H1 (cell line): Measurements from ENCODE around the gene CYB561A3. TPM values are rescaled to one million over a fixed set of nuclear protein-coding genes. Genes with fewer than 3 reads are reported as not detected.

Source experiments
- CTCF ChIA-PET: fragments of 300-600 bp; sonication (Branson Sonifier 250); formaldehyde crosslinking; loops from one replicate; lab custom pipeline; 2021; ENCODE audit not compliant: partially characterized antibody; lab: Charles Lee
- POLR2A ChIA-PET: fragments of 300-600 bp; sonication (Branson Sonifier 250); formaldehyde crosslinking; loops from one replicate; lab custom pipeline; 2021; ENCODE audit warnings: inconsistent platforms; ENCODE audit not compliant: partially characterized antibody; lab: Charles Lee
- DNase-seq, 2 experiments: peaks; one replicate each; pipeline versions ENCODE4 v3.0.0 to v3.0.0-alpha.2; 2010 to 2022; ENCODE audit warnings: low spot score in 2 of 2, low read depth in 1 of 2, mixed read lengths in 1 of 2
- FAIRE-seq: peaks from 2 replicates; lab custom pipeline; 2011; peaks lifted over from hg19 to GRCh38; lab: Jason Lieb, UNC
- H2AFZ ChIP-seq: 2 replicates; pipeline ENCODE4 v1.8.1; 2012; ENCODE audit warnings: low read length, inconsistent platforms
- H2AK5ac ChIP-seq: 2 replicates; pipeline ENCODE4 v1.6.1; 2013; ENCODE audit warnings: low read depth, low read length
- H2BK120ac ChIP-seq: replicated peaks from 2 replicates; pipeline ENCODE3; 2013; ENCODE audit warnings: low read depth, low read length, inconsistent platforms
- H2BK12ac ChIP-seq: 2 replicates; pipeline ENCODE4 v1.6.1; 2013; ENCODE audit warnings: low read depth, low read length
- H2BK15ac ChIP-seq: 2 replicates; pipeline ENCODE4 v1.6.1; 2013; ENCODE audit warnings: low read length
- H2BK20ac ChIP-seq: 2 replicates; pipeline ENCODE4 v1.6.1; 2013; ENCODE audit warnings: low read length
- H2BK5ac ChIP-seq: 2 replicates; pipeline ENCODE4 v1.6.1; 2013; ENCODE audit warnings: low read depth, low read length
- H3K14ac ChIP-seq: 2 replicates; pipeline ENCODE4 v1.6.1; 2013; ENCODE audit warnings: inconsistent platforms; ENCODE audit not compliant: insufficient read length
- H3K18ac ChIP-seq: 2 replicates; pipeline ENCODE4 v1.6.1; 2013; ENCODE audit warnings: low read length; ENCODE audit errors: extremely low read depth
- H3K23ac ChIP-seq: 2 replicates; pipeline ENCODE4 v1.6.1; 2013; ENCODE audit warnings: inconsistent platforms; ENCODE audit not compliant: insufficient read length
- H3K23me2 ChIP-seq: 2 replicates; pipeline ENCODE4 v1.6.1; 2013; ENCODE audit warnings: low read depth, low read length
- H3K27ac ChIP-seq: 2 replicates; pipeline ENCODE4 v1.6.1; 2011; ENCODE audit warnings: low read depth, low read length, inconsistent platforms
- H3K27me3 ChIP-seq, 4 experiments: replicated peaks in 1 of 4; 1 replicate in 1 of 4; 2 replicates in 3 of 4; pipeline versions ENCODE4 v1.6.1 to v1.8.1; 2011 to 2013; ENCODE audit warnings: low read length in 3 of 4, mild to moderate bottlenecking in 3 of 4, inconsistent platforms in 2 of 4, mixed read lengths in 2 of 4, moderate library complexity in 1 of 4; ENCODE audit not compliant: control insufficient read depth in 3 of 4, insufficient read depth in 3 of 4; ENCODE audit errors: extremely low read depth in 1 of 4
- H3K36me3 ChIP-seq, 4 experiments: 2 replicates each; pipeline versions ENCODE4 v1.6.1 to v1.8.1; 2011 to 2013; ENCODE audit warnings: mild to moderate bottlenecking in 4 of 4, low read length in 3 of 4, moderate library complexity in 2 of 4, control low read depth in 1 of 4, inconsistent platforms in 1 of 4; ENCODE audit not compliant: insufficient read depth in 4 of 4, control insufficient read depth in 2 of 4
- H3K4ac ChIP-seq: replicated peaks from 2 replicates; pipeline ENCODE3; 2013; ENCODE audit warnings: low read length, low read depth, mixed read lengths, inconsistent platforms; ENCODE audit not compliant: insufficient read length
- H3K4me1 ChIP-seq, 4 experiments: replicated peaks in 1 of 4; 1 replicate in 1 of 4; 2 replicates in 3 of 4; pipeline versions ENCODE4 v1.6.1 to v1.8.1; 2011 to 2013; ENCODE audit warnings: low read length in 3 of 4, inconsistent platforms in 2 of 4, mixed read lengths in 1 of 4; ENCODE audit not compliant: insufficient read depth in 4 of 4, control insufficient read depth in 3 of 4
- H3K4me2 ChIP-seq, 2 experiments: 2 replicates each; pipeline versions ENCODE4 v1.6.1 to v1.8.1; 2011 to 2013; ENCODE audit warnings: low read depth in 2 of 2, low read length in 2 of 2, control low read depth in 1 of 2, inconsistent platforms in 1 of 2, mild to moderate bottlenecking in 1 of 2; ENCODE audit not compliant: insufficient read depth in 1 of 2
- H3K4me3 ChIP-seq, 4 experiments: fragments of 200-600, 300-600 bp in 1 of 4; sonication (generic), shearing (Covaris generic), sonication (Bioruptor Twin) in 1 of 4; 2 replicates each; pipeline versions ENCODE4 v1.5.1 to v1.8.1; 2011 to 2016; ENCODE audit warnings: low read length in 4 of 4, low read depth in 3 of 4, control low read depth in 2 of 4, inconsistent platforms in 2 of 4, mild to moderate bottlenecking in 2 of 4, mixed read lengths in 1 of 4, moderate library complexity in 1 of 4; ENCODE audit not compliant: insufficient read depth in 2 of 4; ENCODE audit errors: extremely low read depth in 1 of 4
- H3K56ac ChIP-seq: replicated peaks from 2 replicates; pipeline ENCODE3; 2013; ENCODE audit warnings: low read depth, mild to moderate bottlenecking, mixed read lengths, low read length, inconsistent platforms; ENCODE audit not compliant: insufficient read length
- H3K79me1 ChIP-seq: 2 replicates; pipeline ENCODE4 v1.6.1; 2013; ENCODE audit warnings: low read depth, low read length, control low read depth
- H3K79me2 ChIP-seq, 2 experiments: 2 replicates each; pipeline versions ENCODE4 v1.6.1 to v1.8.1; 2012 to 2013; ENCODE audit warnings: low read length in 2 of 2, mild to moderate bottlenecking in 2 of 2, inconsistent platforms in 1 of 2; ENCODE audit not compliant: insufficient read depth in 2 of 2, control insufficient read depth in 1 of 2
- H3K9ac ChIP-seq, 4 experiments: replicated peaks in 1 of 4; 1 replicate in 1 of 4; 2 replicates in 3 of 4; pipeline versions ENCODE4 v1.6.1 to v1.8.1; 2011 to 2013; ENCODE audit warnings: low read depth in 3 of 4, low read length in 3 of 4, control low read depth in 2 of 4, mild to moderate bottlenecking in 2 of 4, moderate library complexity in 2 of 4, inconsistent platforms in 1 of 4; ENCODE audit errors: extremely low read depth in 1 of 4
- H3K9me3 ChIP-seq, 2 experiments: 2 replicates each; pipeline versions ENCODE4 v1.6.1 to v1.8.1; 2012 to 2013; ENCODE audit warnings: mild to moderate bottlenecking in 2 of 2, moderate library complexity in 2 of 2, control low read depth in 1 of 2, inconsistent platforms in 1 of 2, low read depth in 1 of 2, low read length in 1 of 2, mixed read lengths in 1 of 2; ENCODE audit not compliant: insufficient read depth in 2 of 2
- H4K20me1 ChIP-seq, 2 experiments: replicated peaks in 1 of 2; 2 replicates each; pipeline versions ENCODE3 to v1.8.1; 2011 to 2013; ENCODE audit warnings: inconsistent platforms in 2 of 2, low read length in 2 of 2, mild to moderate bottlenecking in 1 of 2; ENCODE audit not compliant: insufficient read depth in 2 of 2, control insufficient read depth in 1 of 2
- H4K5ac ChIP-seq: 2 replicates; pipeline ENCODE4 v1.6.1; 2013; ENCODE audit warnings: low read length, low read depth, mixed read lengths, inconsistent platforms; ENCODE audit not compliant: insufficient read length
- H4K8ac ChIP-seq: 2 replicates; pipeline ENCODE4 v1.8.0; 2013; ENCODE audit warnings: mild to moderate bottlenecking, moderate library complexity, low read length, inconsistent platforms; ENCODE audit not compliant: insufficient read depth; ENCODE audit errors: extremely low read depth
- H4K91ac ChIP-seq: replicated peaks from 2 replicates; pipeline ENCODE3; 2013; ENCODE audit warnings: low read length, mixed read lengths, inconsistent platforms; ENCODE audit not compliant: insufficient read length
- ASH2L ChIP-seq: fragments of 200-600, 300-600 bp; sonication (generic); IDR thresholded peaks from one replicate; pipeline ENCODE4 v1.7.1; 2017; ENCODE audit warnings: low read length
- FOSL1 ChIP-seq: IDR thresholded peaks from 2 replicates; pipeline ENCODE4 v1.6.1; 2011; ENCODE audit warnings: mild to moderate bottlenecking, low read depth, low read length, moderate library complexity; ENCODE audit not compliant: insufficient read depth
- POLR2A ChIP-seq, 2 experiments: IDR thresholded peaks; 1 replicate in 1 of 2; 2 replicates in 1 of 2; pipeline ENCODE4 v1.6.1; 2011; ENCODE audit warnings: low read depth in 2 of 2, low read length in 2 of 2, mild to moderate bottlenecking in 2 of 2; ENCODE audit errors: control extremely low read depth in 1 of 2
- POLR2AphosphoS5 ChIP-seq: IDR thresholded peaks from 2 replicates; pipeline ENCODE4 v1.6.1; 2011; ENCODE audit warnings: low read depth, low read length
- WGBS, 2 experiments: shearing (Covaris generic) in 1 of 2; methylation state at CpG; one replicate each; pipeline versions ENCODE4 v1.1.6 to v1.1.7; 2013 to 2015; ENCODE audit warnings: low lambda C conversion rate in 2 of 2, mixed read lengths in 2 of 2, inconsistent platforms in 1 of 2, low coverage in 1 of 2, missing lambda C conversion rate in 1 of 2; ENCODE audit not compliant: insufficient replicate concordance in 2 of 2, insufficient coverage in 1 of 2, insufficient read length in 1 of 2; ENCODE audit errors: extremely low coverage in 1 of 2, missing lambda C conversion rate in 1 of 2; 5-methylcytosine and 5-hydroxymethylcytosine counted together
- polyA plus RNA-seq, 7 experiments: library from polyadenylated mRNA; depleted of rRNA in 3 of 7; stranded (reverse) in 5 of 7; unstranded in 2 of 7; fragments of >200 nt in 5 of 7; fragments of 200-250 nt in 2 of 7; gene quantifications; 1 replicate in 5 of 7; 2 replicates in 1 of 7; 4 replicates in 1 of 7; pipeline versions ENCODE4 v1.2.1 to v1.2.3, GENCODE V29; 2011 to 2013; ENCODE audit warnings: missing spikeins in 2 of 7, mixed read lengths in 2 of 7
- total RNA-seq: library from RNA; stranded (reverse); fragmentation: NEBNext Ultra II Directional; extraction: Animal tissue kit (Norgen Biotek cat#: 25700); gene quantifications from 2 replicates; pipeline ENCODE4 v1.2.1, GENCODE V29; 2021

Gene CYB561A3
- total and polyA plus RNA-seq, 2 of the 8 experiments (the other 6 are each of a cell fraction or from before 2014, with no cell fraction given), result 29.6 to 41.2 TPM

GRCh38 chr11:61369372-61370348 is 8.0 kb upstream of the CYB561A3 start:
- DNase-seq (no peak), FAIRE-seq (no peak)
- no peak for TF ChIP-seq FOSL1
- peak in 1 of 2 experiments; percentile 6; a peak in 1 of 3 replicates for TF ChIP-seq POLR2A (IDR thresholded peaks at IDR 0.05; ENCODE audit: control extremely low read depth in 1 of 2, low read depth in 2 of 2, low read length in 2 of 2)
- no peak for TF ChIP-seq ASH2L
- peak; percentile 41; the same call in 1 of the 2 replicates for TF ChIP-seq POLR2AphosphoS5
- Histone ChIP-seq H4K8ac (no peak overlapping the region), H3K36me3 (peaks cover 16 to 83% (median 41%) of the 10 kb centered on the region in 4 experiments; a peak in 7 of 8 replicates), H3K14ac (no peak overlapping the region), H3K4me1 (no peaks in the 10 kb centered on the region), H4K91ac (no peak overlapping the region), H3K56ac (no peak overlapping the region), H3K79me1 (no peaks in the 10 kb centered on the region), H3K79me2 (no peaks in the 10 kb centered on the region), H3K18ac (no peak overlapping the region), H2BK12ac (peak overlapping the region; percentile 17; the same call in 1 of the 2 replicates), H3K4me2 (no peak overlapping the region), H2BK15ac (no peak overlapping the region), H3K23ac (no peak overlapping the region), H3K4ac (no peak overlapping the region), H2AFZ (no peak overlapping the region), H3K27ac (no peak overlapping the region), H2BK5ac (no peak overlapping the region), H3K9me3 (peaks cover 13 to 16% of the 10 kb centered on the region in 2 experiments), H3K27me3 (no peaks in the 10 kb centered on the region), H2BK20ac (no peak overlapping the region), H2BK120ac (no peak overlapping the region), H3K23me2 (no peaks in the 10 kb centered on the region), H3K4me3 (no peak overlapping the region), H2AK5ac (no peak overlapping the region), H4K20me1 (no peaks in the 10 kb centered on the region), H4K5ac (no peak overlapping the region), H3K9ac (no peak overlapping the region)
- CTCF ChIA-PET, result interaction anchor here (0.5 to 22.8 kb wide), 6 partner anchors 13 to 116 kb away, joined by 3 to 255 read pairs (median 6); partner anchors contain the start of genes DDB1 and TKFC
- WGBS, 2 experiments, result 91% methylated on average over 9 of the region's 9 CpGs; no CpG with 5 or more reads in 1 of the 2 experiments
- POLR2A ChIA-PET, result interaction anchor here (1.1 to 39.7 kb wide), 7 partner anchors 1 to 74 kb away, joined by 3 to 1106 read pairs (median 7); partner anchors contain the start of genes CYB561A3, DDB1, TKFC and TMEM138
